Measurements from ENCODE around the gene EPN2. TPM values are rescaled to one million over a fixed set of nuclear protein-coding genes. Genes with fewer than 3 reads are reported as not detected.
"Not testable (repeated sequence)": the region's sequence is repeated elsewhere in the genome, so short reads cannot be mapped to it uniquely, and the experiment has no call there.

EPN2 gene
- total RNA-seq, 1 experiment from 2014 or later = 57.8 TPM

DNA sequence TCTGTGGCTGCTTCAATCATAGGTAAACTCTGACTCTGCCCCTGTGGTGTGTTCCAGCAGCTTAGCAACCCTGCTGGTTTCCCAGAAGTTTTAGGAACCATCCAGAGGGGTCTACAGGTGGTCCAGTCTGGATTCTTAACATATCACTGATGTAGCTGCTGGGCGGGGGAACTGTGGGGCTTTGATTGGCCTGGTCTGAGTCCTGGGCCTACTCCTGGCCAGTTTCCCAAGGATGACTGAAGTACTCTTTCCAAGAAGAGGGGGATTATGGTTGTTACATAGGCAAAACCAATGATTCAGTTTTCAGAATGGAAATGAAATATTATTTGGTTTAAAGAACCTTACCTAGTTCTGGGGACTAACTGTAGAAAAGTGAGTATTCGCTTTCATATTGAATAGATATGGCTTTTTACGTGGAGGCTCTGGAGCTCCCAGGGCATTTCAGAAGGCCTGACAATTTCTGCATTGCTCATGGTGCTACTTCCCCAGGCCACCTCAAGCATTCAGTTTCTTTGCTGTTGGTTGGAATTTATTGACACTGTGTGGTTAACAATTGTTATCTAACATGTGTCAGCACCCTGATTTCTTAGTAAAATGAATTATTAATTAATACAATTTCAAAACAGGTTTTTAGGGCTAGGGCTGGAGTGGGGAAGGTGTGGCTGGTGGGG is 38.4 kb downstream of the EPN2 start:
- no peak overlapping the region for H2BK20ac ChIP-seq (ENCODE audit: low read depth, low read length, poor library complexity, severe bottlenecking)
- no peak overlapping the region for H2AK5ac ChIP-seq (ENCODE audit: insufficient read length, low read length)
- H3K9ac ChIP-seq (ENCODE audit: extremely low read depth, insufficient read length, low read length) = no peak overlapping the region
- no peak overlapping the region for H2BK15ac ChIP-seq (ENCODE audit: low read depth, low read length)
- no peak overlapping the region for H3K14ac ChIP-seq (ENCODE audit: insufficient read depth, low read length)
- Mint-ChIP-seq H3K36me3 (ENCODE audit: insufficient read depth in 1 of 3, low read depth in 3 of 3) (peaks cover 9 to 36% (median 16%) of the 10 kb centered on the region in 3 experiments; a peak in 6 of 7 replicates), H3K27me3 (ENCODE audit: low read depth) (no peaks in the 10 kb centered on the region), H3K27ac (no peak overlapping the region), H3K4me3 (no peak overlapping the region), H3K4me1 (peaks cover 31% of the 10 kb centered on the region in 2 experiments), H3K9me3 (no peaks in the 10 kb centered on the region)
- H3K23me2 ChIP-seq (ENCODE audit: insufficient read length, low read depth, low read length, poor library complexity, severe bottlenecking) = no peaks in the 10 kb centered on the region
- H4K20me1 ChIP-seq (ENCODE audit: control insufficient read depth, insufficient read depth, insufficient read length) = no peaks in the 10 kb centered on the region
- H3K4me2 ChIP-seq (ENCODE audit: insufficient read depth, insufficient read length, low read length) = no peak overlapping the region
- H3K18ac ChIP-seq (ENCODE audit: insufficient read length, low read depth, low read length) = no peak overlapping the region
- H3K4ac ChIP-seq (ENCODE audit: low read depth, low read length) = no peak overlapping the region
- H4K5ac ChIP-seq (ENCODE audit: insufficient read length, low read depth, low read length) = no peak overlapping the region
- H2BK120ac ChIP-seq (ENCODE audit: low read depth, low read length, poor library complexity, severe bottlenecking) = no peak overlapping the region
- H4K8ac ChIP-seq (replicated peaks; ENCODE audit: insufficient read length, low read depth, low read length) = no peak overlapping the region
- H3K9me3 ChIP-seq (ENCODE audit: control insufficient read depth, low read depth, low read length) = no peaks in the 10 kb centered on the region
- H4K91ac ChIP-seq (ENCODE audit: insufficient read length, low read depth, low read length) = no peak overlapping the region
- no peak overlapping the region for H3T11ph ChIP-seq (ENCODE audit: low read length)
- H3K27me3 ChIP-seq (ENCODE audit: insufficient read depth, low read length) = no peaks in the 10 kb centered on the region
- TF ChIP-seq, protein P1, sequence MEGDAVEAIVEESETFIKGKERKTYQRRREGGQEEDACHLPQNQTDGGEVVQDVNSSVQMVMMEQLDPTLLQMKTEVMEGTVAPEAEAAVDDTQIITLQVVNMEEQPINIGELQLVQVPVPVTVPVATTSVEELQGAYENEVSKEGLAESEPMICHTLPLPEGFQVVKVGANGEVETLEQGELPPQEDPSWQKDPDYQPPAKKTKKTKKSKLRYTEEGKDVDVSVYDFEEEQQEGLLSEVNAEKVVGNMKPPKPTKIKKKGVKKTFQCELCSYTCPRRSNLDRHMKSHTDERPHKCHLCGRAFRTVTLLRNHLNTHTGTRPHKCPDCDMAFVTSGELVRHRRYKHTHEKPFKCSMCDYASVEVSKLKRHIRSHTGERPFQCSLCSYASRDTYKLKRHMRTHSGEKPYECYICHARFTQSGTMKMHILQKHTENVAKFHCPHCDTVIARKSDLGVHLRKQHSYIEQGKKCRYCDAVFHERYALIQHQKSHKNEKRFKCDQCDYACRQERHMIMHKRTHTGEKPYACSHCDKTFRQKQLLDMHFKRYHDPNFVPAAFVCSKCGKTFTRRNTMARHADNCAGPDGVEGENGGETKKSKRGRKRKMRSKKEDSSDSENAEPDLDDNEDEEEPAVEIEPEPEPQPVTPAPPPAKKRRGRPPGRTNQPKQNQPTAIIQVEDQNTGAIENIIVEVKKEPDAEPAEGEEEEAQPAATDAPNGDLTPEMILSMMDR (conservative IDR thresholded peaks at IDR 0.05) = no peak
- H2BK5ac ChIP-seq (ENCODE audit: insufficient read length, low read length) = no peak overlapping the region
- no peak overlapping the region for H3K27ac ChIP-seq (ENCODE audit: insufficient read length, low read depth, low read length)
- H2AFZ ChIP-seq (ENCODE audit: low read length) = no peak overlapping the region
- no peak overlapping the region for H3K56ac ChIP-seq (ENCODE audit: insufficient read length, low read depth, low read length)
- no peak overlapping the region for H3K23ac ChIP-seq (ENCODE audit: insufficient read length, low read depth, low read length)
- no peaks in the 10 kb centered on the region for H3K4me1 ChIP-seq (ENCODE audit: insufficient read depth, low read length)
- H3K79me2 ChIP-seq (ENCODE audit: insufficient read depth, low read length) = peaks cover 7% of the 10 kb centered on the region; the same call in 1 of the 2 replicates
- H3K79me1 ChIP-seq (ENCODE audit: insufficient read depth, low read depth, low read length, poor library complexity, severe bottlenecking) = peaks cover 2% of the 10 kb centered on the region
- H2BK12ac ChIP-seq (ENCODE audit: insufficient read length, low read depth, low read length) = no peak overlapping the region
- no peak for DNase-seq
- WGBS (ENCODE audit: extremely low coverage, insufficient read length, low lambda C conversion rate) = no CpG with 5 or more reads among the region's 3 CpGs

DNA sequence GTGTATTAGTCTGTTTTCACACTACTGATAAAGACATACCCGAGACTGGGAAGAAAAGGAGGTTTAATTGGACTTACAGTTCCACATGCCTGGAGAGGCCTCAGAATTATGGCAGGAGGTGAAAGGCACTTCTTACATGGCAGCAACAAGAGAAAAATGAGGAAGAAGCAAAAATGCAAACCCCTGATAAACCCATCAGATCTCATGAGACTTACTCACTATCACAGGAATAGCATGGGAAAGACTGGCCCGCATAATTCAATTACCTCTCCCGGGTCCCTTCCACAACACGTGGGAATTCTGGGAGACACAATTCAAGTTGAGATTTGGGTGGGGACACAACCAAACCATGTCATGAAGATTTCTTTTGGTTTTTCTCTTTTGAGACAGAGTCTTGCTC is 41.1 kb downstream of the EPN2 start:
- H3K4me3 Mint-ChIP-seq; H3K9ac ChIP-seq (ENCODE audit: extremely low read depth, insufficient read length, low read length); H4K20me1 ChIP-seq (ENCODE audit: control insufficient read depth, insufficient read depth, insufficient read length); H3T11ph ChIP-seq (ENCODE audit: low read length); H4K5ac ChIP-seq (ENCODE audit: insufficient read length, low read depth, low read length); H2BK15ac ChIP-seq (ENCODE audit: low read depth, low read length); H3K4me1 ChIP-seq (ENCODE audit: insufficient read depth, low read length); H3K23me2 ChIP-seq (ENCODE audit: insufficient read length, low read depth, low read length, poor library complexity, severe bottlenecking); H3K23ac ChIP-seq (ENCODE audit: insufficient read length, low read depth, low read length); H3K27ac ChIP-seq (ENCODE audit: insufficient read length, low read depth, low read length); H3K27me3 ChIP-seq (ENCODE audit: insufficient read depth, low read length); H3K9me3 ChIP-seq (ENCODE audit: control insufficient read depth, low read depth, low read length); H2BK12ac ChIP-seq (ENCODE audit: insufficient read length, low read depth, low read length); H2BK5ac ChIP-seq (ENCODE audit: insufficient read length, low read length); H3K27me3 Mint-ChIP-seq (ENCODE audit: low read depth); H2BK20ac ChIP-seq (ENCODE audit: low read depth, low read length, poor library complexity, severe bottlenecking); H3K4me2 ChIP-seq (ENCODE audit: insufficient read depth, insufficient read length, low read length); H3K56ac ChIP-seq (ENCODE audit: insufficient read length, low read depth, low read length); H4K91ac ChIP-seq (ENCODE audit: insufficient read length, low read depth, low read length); H4K8ac ChIP-seq (replicated peaks; ENCODE audit: insufficient read length, low read depth, low read length); H3K79me1 ChIP-seq (ENCODE audit: insufficient read depth, low read depth, low read length, poor library complexity, severe bottlenecking); H2BK120ac ChIP-seq (ENCODE audit: low read depth, low read length, poor library complexity, severe bottlenecking); H3K79me2 ChIP-seq (ENCODE audit: insufficient read depth, low read length); H3K9me3 Mint-ChIP-seq; H2AFZ ChIP-seq (ENCODE audit: low read length); H3K14ac ChIP-seq (ENCODE audit: insufficient read depth, low read length); DNase-seq; H3K4ac ChIP-seq (ENCODE audit: low read depth, low read length); H2AK5ac ChIP-seq (ENCODE audit: insufficient read length, low read length); H3K18ac ChIP-seq (ENCODE audit: insufficient read length, low read depth, low read length): not testable (repeated sequence)
- Mint-ChIP-seq H3K4me1 (peaks cover 22% of the 10 kb centered on the region in 2 experiments), H3K36me3 (ENCODE audit: insufficient read depth in 1 of 3, low read depth in 3 of 3) (peaks cover 16 to 40% (median 23%) of the 10 kb centered on the region in 3 experiments; a peak in 6 of 7 replicates), H3K27ac (peak overlapping the region in 1 of 3 experiments; percentile 20; a peak in 2 of 7 replicates)
- whole genome bisulfite sequencing (ENCODE audit: extremely low coverage, insufficient read length, low lambda C conversion rate) = no CpG with 5 or more reads among the region's 4 CpGs

All from H9 (cell line).